Right lobe of liver (tissue), 4 donors: ENCODE results near the gene PTCHD1.

Source experiments
- CTCF ChIP-seq, 4 donors: fragments of 200-600 bp in 3 of 4; fragments of 450-650 bp in 1 of 4; IDR thresholded peaks; one replicate each; pipeline versions ENCODE4 v1.5.1 to v1.8.0; 2016 to 2022; ENCODE audit warnings: antibody characterized with exemption in 4 of 4, mild to moderate bottlenecking in 2 of 4
- POLR2A ChIP-seq: fragments of 450-650 bp; IDR thresholded peaks from one replicate; pipeline ENCODE4 v1.6.1; 2017; ENCODE audit warnings: antibody characterized with exemption, mild to moderate bottlenecking
- donor health status: DM: no; HTN: no; CAD: no.
- donor health status: DM: no; HTN: no; CAD: no.
- donor health status: DM: no; HTN: yes; CAD: no.

GRCh38 chrX:23373129-23373804 lies 38.6 kb downstream of the PTCHD1 start:
- no peak for TF ChIP-seq CTCF (IDR thresholded peaks at IDR 0.05)
- no peak for TF ChIP-seq POLR2A
